ENCODE data around the gene DOCK1.

The DOCK1 gene

GRCh38 chr10:127195571-127196281 lies 290.5 kb downstream of the DOCK1 start:
- Histone ChIP-seq H3K36me3 (ENCODE audit: insufficient read depth, low read length) (no peaks in the 10 kb centered on the region; the same call in 1 of the 2 replicates), H3K4me1 (ENCODE audit: insufficient read depth, low read length) (peaks cover 4% of the 10 kb centered on the region; the same call in 1 of the 2 replicates), H3K9ac (ENCODE audit: low read depth, low read length) (peak overlapping the region; percentile 56), H3K9me3 (ENCODE audit: control insufficient read depth, insufficient read depth, low read length) (no peaks in the 10 kb centered on the region)

- Histone ChIP-seq H3K9ac (ENCODE audit: low read depth, low read length) (peak within 1 kb of the TSS; percentile 56), H3K4me1 (ENCODE audit: insufficient read depth, low read length) (peaks cover 4% of the 10 kb centered on the region; the same call in 1 of the 2 replicates), H3K36me3 (ENCODE audit: insufficient read depth, low read length) (no peaks in the 10 kb centered on the region; the same call in 1 of the 2 replicates), H3K9me3 (ENCODE audit: control insufficient read depth, insufficient read depth, low read length) (no peaks in the 10 kb centered on the region)
Observed at GRCh38 chr10:127196282-127197153, 291.3 kb downstream of the DOCK1 start, which contains the start of gene INSYN2A. Gene INSYN2A, minus strand, starts transcription at chr10:127196591. Its CDS starts 20,196 bp downstream, at chr10:127176395.

- peak overlapping the region; percentile 44; the same call in 1 of the 2 replicates for H3K9ac ChIP-seq (ENCODE audit: low read depth, low read length)
- H3K36me3 ChIP-seq (ENCODE audit: insufficient read depth, low read length), result no peaks in the 10 kb centered on the region; the same call in 1 of the 2 replicates
- H3K9me3 ChIP-seq (ENCODE audit: control insufficient read depth, insufficient read depth, low read length), result no peaks in the 10 kb centered on the region
- H3K4me1 ChIP-seq (ENCODE audit: insufficient read depth, low read length), result peaks cover 4% of the 10 kb centered on the region; the same call in 1 of the 2 replicates
Observed at GRCh38 chr10:127197154-127197432, 291.9 kb downstream of the DOCK1 start.

GRCh38 chr10:127198307-127198706 lies 293.1 kb downstream of the DOCK1 start:
- Histone ChIP-seq H3K9ac (ENCODE audit: low read depth, low read length) (no peak overlapping the region), H3K36me3 (ENCODE audit: insufficient read depth, low read length) (no peaks in the 10 kb centered on the region; the same call in 1 of the 2 replicates), H3K9me3 (ENCODE audit: control insufficient read depth, insufficient read depth, low read length) (no peaks in the 10 kb centered on the region), H3K4me1 (ENCODE audit: insufficient read depth, low read length) (peaks cover 4% of the 10 kb centered on the region; the same call in 1 of the 2 replicates)

GRCh38 chr10:127198721-127199120 lies 293.5 kb downstream of the DOCK1 start:
- Histone ChIP-seq H3K36me3 (ENCODE audit: insufficient read depth, low read length) (no peaks in the 10 kb centered on the region; the same call in 1 of the 2 replicates), H3K9ac (ENCODE audit: low read depth, low read length) (no peak overlapping the region), H3K4me1 (ENCODE audit: insufficient read depth, low read length) (peaks cover 4% of the 10 kb centered on the region; the same call in 1 of the 2 replicates), H3K9me3 (ENCODE audit: control insufficient read depth, insufficient read depth, low read length) (no peaks in the 10 kb centered on the region)

GRCh38 chr10:127200646-127201045 lies 295.4 kb downstream of the DOCK1 start:
- Histone ChIP-seq H3K36me3 (ENCODE audit: insufficient read depth, low read length) (no peaks in the 10 kb centered on the region; the same call in 1 of the 2 replicates), H3K9ac (ENCODE audit: low read depth, low read length) (no peak overlapping the region)

GRCh38 chr10:127203067-127203466 lies 297.8 kb downstream of the DOCK1 start:
- no peaks in the 10 kb centered on the region; the same call in 1 of the 2 replicates for H3K36me3 ChIP-seq (ENCODE audit: insufficient read depth, low read length)
- no peaks in the 10 kb centered on the region for H3K4me1 ChIP-seq (ENCODE audit: insufficient read depth, low read length)
- H3K9me3 ChIP-seq (ENCODE audit: control insufficient read depth, insufficient read depth, low read length), result no peaks in the 10 kb centered on the region
- H3K9ac ChIP-seq (ENCODE audit: low read depth, low read length), result no peak overlapping the region

More at GRCh38 chr10:127200646-127201045, 295.4 kb downstream of the DOCK1 start:
- Histone ChIP-seq H3K4me1 (ENCODE audit: insufficient read depth, low read length) (peaks cover 4% of the 10 kb centered on the region; the same call in 1 of the 2 replicates), H3K9me3 (ENCODE audit: control insufficient read depth, insufficient read depth, low read length) (no peaks in the 10 kb centered on the region)

GRCh38 chr10:127207081-127207480 lies 301.9 kb downstream of the DOCK1 start:
- no peaks in the 10 kb centered on the region for H3K36me3 ChIP-seq (ENCODE audit: insufficient read depth, low read length)
- no peak overlapping the region for H3K9ac ChIP-seq (ENCODE audit: low read depth, low read length)
- no peaks in the 10 kb centered on the region for H3K9me3 ChIP-seq (ENCODE audit: control insufficient read depth, insufficient read depth, low read length)
- H3K4me1 ChIP-seq (ENCODE audit: insufficient read depth, low read length), result peaks cover 6% of the 10 kb centered on the region; the same call in 1 of the 2 replicates

- Histone ChIP-seq H3K9me3 (ENCODE audit: control insufficient read depth, insufficient read depth, low read length) (no peaks in the 10 kb centered on the region), H3K4me1 (ENCODE audit: insufficient read depth, low read length) (peaks cover 7% of the 10 kb centered on the region; the same call in 1 of the 2 replicates), H3K9ac (ENCODE audit: low read depth, low read length) (no peak overlapping the region), H3K36me3 (ENCODE audit: insufficient read depth, low read length) (no peaks in the 10 kb centered on the region)
Observed at GRCh38 chr10:127210936-127211466, 305.8 kb downstream of the DOCK1 start.

- Histone ChIP-seq H3K4me1 (ENCODE audit: insufficient read depth, low read length) (0 out of 2 replicates have a peak, but pooled peaks cover 8% of the 10 kb centered on the region), H3K9me3 (ENCODE audit: control insufficient read depth, insufficient read depth, low read length) (no peaks in the 10 kb centered on the region; the same call in 1 of the 2 replicates), H3K36me3 (ENCODE audit: insufficient read depth, low read length) (no peaks in the 10 kb centered on the region)
Observed at GRCh38 chr10:127215866-127216265, 310.6 kb downstream of the DOCK1 start.

GRCh38 chr10:127216274-127216673 lies 311.0 kb downstream of the DOCK1 start:
- Histone ChIP-seq H3K36me3 (ENCODE audit: insufficient read depth, low read length) (no peaks in the 10 kb centered on the region), H3K9ac (ENCODE audit: low read depth, low read length) (no peak overlapping the region), H3K9me3 (ENCODE audit: control insufficient read depth, insufficient read depth, low read length) (no peaks in the 10 kb centered on the region; the same call in 1 of the 2 replicates), H3K4me1 (ENCODE audit: insufficient read depth, low read length) (0 out of 2 replicates have a peak, but pooled peaks cover 8% of the 10 kb centered on the region)

More at GRCh38 chr10:127215866-127216265, 310.6 kb downstream of the DOCK1 start:
- no peak overlapping the region for H3K9ac ChIP-seq (ENCODE audit: low read depth, low read length)

GRCh38 chr10:127216786-127217185 lies 311.6 kb downstream of the DOCK1 start:
- Histone ChIP-seq H3K9ac (ENCODE audit: low read depth, low read length) (no peak overlapping the region), H3K4me1 (ENCODE audit: insufficient read depth, low read length) (0 out of 2 replicates have a peak, but pooled peaks cover 8% of the 10 kb centered on the region), H3K36me3 (ENCODE audit: insufficient read depth, low read length) (no peaks in the 10 kb centered on the region), H3K9me3 (ENCODE audit: control insufficient read depth, insufficient read depth, low read length) (no peaks in the 10 kb centered on the region; the same call in 1 of the 2 replicates)

- H3K4me1 ChIP-seq (ENCODE audit: insufficient read depth, low read length), result 0 out of 2 replicates have a peak, but pooled peaks cover 8% of the 10 kb centered on the region
- no peak overlapping the region for H3K9ac ChIP-seq (ENCODE audit: low read depth, low read length)
- no peaks in the 10 kb centered on the region for H3K36me3 ChIP-seq (ENCODE audit: insufficient read depth, low read length)
- H3K9me3 ChIP-seq (ENCODE audit: control insufficient read depth, insufficient read depth, low read length), result no peaks in the 10 kb centered on the region; the same call in 1 of the 2 replicates
Observed at GRCh38 chr10:127218658-127219057, 313.4 kb downstream of the DOCK1 start.

- H3K9me3 ChIP-seq (ENCODE audit: control insufficient read depth, insufficient read depth, low read length), result no peaks in the 10 kb centered on the region; the same call in 1 of the 2 replicates
- H3K4me1 ChIP-seq (ENCODE audit: insufficient read depth, low read length), result 0 out of 2 replicates have a peak, but pooled peaks cover 4% of the 10 kb centered on the region
- no peaks in the 10 kb centered on the region for H3K36me3 ChIP-seq (ENCODE audit: insufficient read depth, low read length)
- H3K9ac ChIP-seq (ENCODE audit: low read depth, low read length), result no peak overlapping the region
Observed at GRCh38 chr10:127221281-127221680, 316.1 kb downstream of the DOCK1 start.
